OCI-LY3 (cell line): ENCODE measurements around the gene OR4E1.

Source experiments
- H2AFZ ChIP-seq: fragments of 200-600, 300-600 bp; shearing (Covaris generic); 2 replicates; pipeline ENCODE4 v1.6.0; 2014; ENCODE audit warnings: antibody characterized with exemption, low read depth, low read length
- H3K27ac ChIP-seq: fragments of 200-600, 300-600 bp; sonication (generic); 2 replicates; pipeline ENCODE4 v1.5.1; 2014; ENCODE audit warnings: mild to moderate bottlenecking, low read length, moderate library complexity, mixed read lengths
- H3K27me3 ChIP-seq: fragments of 200-600, 300-600 bp; sonication (generic); 2 replicates; pipeline ENCODE4 v1.6.1; 2014; ENCODE audit warnings: low read depth, low read length, mixed read lengths
- H3K36me3 ChIP-seq: fragments of 200-600, 300-600 bp; sonication (generic); replicated peaks from 2 replicates; pipeline ENCODE3; 2014; ENCODE audit warnings: low read depth, low read length, mixed read lengths
- H3K4me1 ChIP-seq: fragments of 300-600, 200-600 bp; sonication (generic); 2 replicates; pipeline ENCODE4 v1.6.1; 2014; ENCODE audit warnings: low read length, mixed read lengths
- H3K4me2 ChIP-seq: fragments of 200-600, 300-600 bp; sonication (generic); 2 replicates; pipeline ENCODE4 v1.6.1; 2014; ENCODE audit warnings: low read length, mixed read lengths
- H3K4me3 ChIP-seq: fragments of 300-600, 200-600 bp; sonication (generic); 2 replicates; pipeline ENCODE4 v1.5.1; 2014; ENCODE audit warnings: antibody characterized with exemption, mild to moderate bottlenecking, low read length, moderate library complexity
- H3K79me2 ChIP-seq: fragments of 300-600, 200-600 bp; shearing (Covaris generic); 2 replicates; pipeline ENCODE4 v1.6.1; 2014; ENCODE audit warnings: mild to moderate bottlenecking, low read length, mixed read lengths
- H3K9ac ChIP-seq: fragments of 300-600, 200-600 bp; shearing (Covaris generic); 2 replicates; pipeline ENCODE4 v1.6.0; 2014; ENCODE audit warnings: mild to moderate bottlenecking, low read length, moderate library complexity
- H3K9me3 ChIP-seq: fragments of 200-600, 300-600 bp; shearing (Covaris generic); 2 replicates; pipeline ENCODE4 v1.6.1; 2014; ENCODE audit warnings: low read length, mixed read lengths; ENCODE audit not compliant: insufficient read depth
- H4K20me1 ChIP-seq: fragments of 200-600, 300-600 bp; sonication (generic); 2 replicates; pipeline ENCODE4 v1.6.1; 2016; ENCODE audit warnings: low read length, mixed read lengths; ENCODE audit not compliant: insufficient read depth
- CTCF ChIP-seq: fragments of 200-600, 300-600 bp; sonication (generic); IDR thresholded peaks from 2 replicates; pipeline ENCODE4 v1.5.1; 2014; ENCODE audit warnings: antibody characterized with exemption, low read length, low read depth
- EZH2phosphoT487 ChIP-seq: fragments of 200-600 bp; shearing (Covaris generic); IDR thresholded peaks from 2 replicates; pipeline ENCODE4 v1.6.1; 2018; ENCODE audit warnings: antibody characterized with exemption, mixed run types, low read depth

The OR4E1 gene

GRCh38 chr14:21712036-21712435, 38.4 kb upstream of the OR4E1 start:
- Histone ChIP-seq H3K9ac (no peak overlapping the region), H3K36me3 (no peaks in the 10 kb centered on the region), H3K27ac (no peak overlapping the region), H4K20me1 (no peaks in the 10 kb centered on the region), H2AFZ (no peak overlapping the region), H3K79me2 (no peaks in the 10 kb centered on the region), H3K4me2 (no peak overlapping the region), H3K27me3 (peaks cover 25% of the 10 kb centered on the region), H3K4me3 (no peak overlapping the region), H3K4me1 (no peaks in the 10 kb centered on the region), H3K9me3 (no peaks in the 10 kb centered on the region)
- TF ChIP-seq EZH2phosphoT487 (no peak), CTCF (no peak)

GRCh38 chr14:21711360-21711961, 37.8 kb upstream of the OR4E1 start:
- TF ChIP-seq EZH2phosphoT487 (no peak), CTCF (peak; percentile 77)

GRCh38 chr14:21704338-21704737, 30.7 kb upstream of the OR4E1 start:
- Histone ChIP-seq H2AFZ (no peak overlapping the region), H3K27me3 (peaks cover 43% of the 10 kb centered on the region), H3K79me2 (no peaks in the 10 kb centered on the region), H3K9ac (no peak overlapping the region), H3K4me1 (peaks cover 17% of the 10 kb centered on the region), H3K9me3 (no peaks in the 10 kb centered on the region), H4K20me1 (no peaks in the 10 kb centered on the region), H3K4me3 (no peak overlapping the region), H3K27ac (no peak overlapping the region), H3K36me3 (no peaks in the 10 kb centered on the region), H3K4me2 (no peak overlapping the region)
- no peak for TF ChIP-seq EZH2phosphoT487
- no peak for TF ChIP-seq CTCF

More at GRCh38 chr14:21711360-21711961, 37.8 kb upstream of the OR4E1 start:
- Histone ChIP-seq H3K9ac (no peak overlapping the region), H3K27me3 (peaks cover 30% of the 10 kb centered on the region), H3K27ac (no peak overlapping the region), H3K36me3 (no peaks in the 10 kb centered on the region), H3K9me3 (no peaks in the 10 kb centered on the region), H3K4me2 (no peak overlapping the region), H4K20me1 (no peaks in the 10 kb centered on the region), H3K79me2 (no peaks in the 10 kb centered on the region), H2AFZ (no peak overlapping the region), H3K4me3 (no peak overlapping the region), H3K4me1 (no peaks in the 10 kb centered on the region)

- Histone ChIP-seq H4K20me1 (no peaks in the 10 kb centered on the region), H3K9ac (no peak overlapping the region), H3K4me2 (no peak overlapping the region), H2AFZ (no peak overlapping the region), H3K4me3 (no peak overlapping the region), H3K79me2 (no peaks in the 10 kb centered on the region), H3K4me1 (peaks cover 17% of the 10 kb centered on the region), H3K27ac (no peak overlapping the region), H3K36me3 (no peaks in the 10 kb centered on the region), H3K27me3 (peaks cover 38% of the 10 kb centered on the region), H3K9me3 (no peaks in the 10 kb centered on the region)
- TF ChIP-seq EZH2phosphoT487: no peak
- no peak for TF ChIP-seq CTCF
Observed at GRCh38 chr14:21703357-21704326, 30.0 kb upstream of the OR4E1 start.
